GM19452 (cell line): ENCODE results near the gene ITFG1.

Source experiments
- ATAC-seq: cut with Tn5 transposase; IDR thresholded peaks from one replicate; pipeline ENCODE4 v1.9.1; 2021; ENCODE audit not compliant: unreplicated experiment

ITFG1 gene

DNA sequence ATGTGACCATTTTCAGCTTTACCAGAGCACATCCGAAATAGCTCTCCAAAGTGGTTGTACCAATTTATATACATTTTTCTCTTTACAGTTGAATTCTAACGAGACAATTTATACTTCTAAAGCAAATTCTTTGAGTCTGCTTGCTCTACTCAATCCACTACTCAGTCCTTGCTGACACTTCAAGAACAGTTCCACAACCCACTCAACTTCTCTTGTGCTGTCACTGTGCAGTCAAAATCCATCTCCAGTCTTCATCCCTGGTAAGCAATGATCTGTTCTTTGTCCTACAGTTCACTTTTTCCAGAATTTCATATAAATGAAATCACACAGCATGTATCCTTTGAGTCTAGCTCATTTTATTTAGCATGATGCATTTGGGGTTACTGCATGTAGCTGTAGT lies 347.7 kb downstream of the ITFG1 start:
- ATAC-seq: no peak

DNA sequence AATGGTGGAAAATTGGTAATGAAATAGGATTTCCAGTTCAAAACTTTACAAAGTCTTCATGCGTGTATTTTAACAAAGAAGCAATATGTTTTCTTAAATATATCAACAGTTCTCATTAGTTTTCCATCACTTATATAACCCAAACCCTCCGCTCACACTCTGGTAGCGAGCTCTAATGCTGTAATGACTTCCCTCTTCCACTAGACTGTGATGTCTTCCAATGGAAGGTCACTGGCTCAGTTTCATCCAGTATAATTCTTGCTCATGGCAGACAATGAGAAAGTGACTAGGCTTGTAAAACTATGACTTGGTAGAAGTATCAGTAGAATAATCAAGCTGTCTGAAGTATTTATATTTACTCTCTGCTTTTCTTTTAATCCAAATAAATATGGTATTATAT lies 349.9 kb downstream of the ITFG1 start:
- no peak for ATAC-seq

DNA sequence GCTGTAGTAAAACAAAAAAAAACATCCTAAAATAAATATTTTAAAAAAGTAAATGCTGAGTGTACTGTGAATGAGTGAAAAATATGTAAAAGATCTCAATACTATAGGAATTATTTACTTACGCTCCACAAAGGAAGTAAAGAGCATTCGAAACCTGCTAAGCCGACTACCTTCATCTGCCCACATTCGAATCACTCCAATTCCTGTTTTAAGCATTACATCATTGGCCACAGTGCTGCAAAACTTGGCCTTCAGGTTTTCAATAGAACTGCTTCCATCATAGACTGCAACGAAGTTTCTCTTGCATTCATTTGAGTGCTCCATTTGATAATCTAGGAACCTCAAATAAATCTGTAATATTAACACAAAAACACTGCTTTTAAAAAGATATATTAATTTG lies 351.5 kb downstream of the ITFG1 start:
- no peak for ATAC-seq
